ENCODE measurements around the gene SEPHS2.

DNA sequence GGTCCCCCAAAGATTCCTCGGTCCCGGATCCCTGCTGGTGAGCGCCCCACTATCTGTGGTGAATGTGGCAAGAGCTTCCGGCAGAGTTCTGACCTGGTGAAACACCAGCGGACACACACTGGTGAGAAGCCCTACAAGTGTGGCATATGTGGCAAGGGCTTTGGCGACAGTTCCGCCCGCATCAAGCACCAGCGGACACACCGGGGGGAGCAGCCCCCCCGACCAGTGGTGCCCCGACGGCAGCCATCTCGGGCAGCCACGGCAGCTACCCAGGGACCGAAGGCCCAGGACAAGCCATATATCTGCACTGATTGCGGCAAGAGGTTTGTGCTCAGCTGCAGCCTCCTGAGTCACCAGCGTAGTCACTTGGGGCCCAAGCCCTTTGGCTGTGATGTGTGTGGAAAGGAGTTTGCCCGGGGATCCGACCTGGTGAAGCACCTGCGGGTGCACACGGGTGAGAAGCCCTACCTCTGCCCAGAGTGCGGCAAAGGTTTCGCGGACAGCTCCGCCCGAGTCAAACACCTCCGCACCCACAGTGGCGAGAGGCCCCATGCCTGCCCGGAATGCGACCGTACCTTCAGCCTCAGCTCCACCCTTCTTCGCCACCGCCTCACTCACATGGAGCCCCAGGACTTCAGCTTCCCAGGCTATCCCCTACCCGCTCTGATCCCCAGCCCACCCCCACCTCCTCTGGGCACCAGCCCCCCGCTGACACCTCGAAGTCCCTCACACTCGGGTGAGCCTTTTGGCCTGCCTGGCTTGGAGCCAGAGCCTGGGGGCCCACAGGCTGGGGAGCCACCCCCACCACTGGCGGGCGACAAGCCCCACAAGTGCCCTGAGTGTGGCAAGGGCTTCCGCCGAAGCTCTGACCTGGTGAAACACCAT, 47.7 kb downstream of the SEPHS2 start:
- TF ChIP-seq, protein P1, sequence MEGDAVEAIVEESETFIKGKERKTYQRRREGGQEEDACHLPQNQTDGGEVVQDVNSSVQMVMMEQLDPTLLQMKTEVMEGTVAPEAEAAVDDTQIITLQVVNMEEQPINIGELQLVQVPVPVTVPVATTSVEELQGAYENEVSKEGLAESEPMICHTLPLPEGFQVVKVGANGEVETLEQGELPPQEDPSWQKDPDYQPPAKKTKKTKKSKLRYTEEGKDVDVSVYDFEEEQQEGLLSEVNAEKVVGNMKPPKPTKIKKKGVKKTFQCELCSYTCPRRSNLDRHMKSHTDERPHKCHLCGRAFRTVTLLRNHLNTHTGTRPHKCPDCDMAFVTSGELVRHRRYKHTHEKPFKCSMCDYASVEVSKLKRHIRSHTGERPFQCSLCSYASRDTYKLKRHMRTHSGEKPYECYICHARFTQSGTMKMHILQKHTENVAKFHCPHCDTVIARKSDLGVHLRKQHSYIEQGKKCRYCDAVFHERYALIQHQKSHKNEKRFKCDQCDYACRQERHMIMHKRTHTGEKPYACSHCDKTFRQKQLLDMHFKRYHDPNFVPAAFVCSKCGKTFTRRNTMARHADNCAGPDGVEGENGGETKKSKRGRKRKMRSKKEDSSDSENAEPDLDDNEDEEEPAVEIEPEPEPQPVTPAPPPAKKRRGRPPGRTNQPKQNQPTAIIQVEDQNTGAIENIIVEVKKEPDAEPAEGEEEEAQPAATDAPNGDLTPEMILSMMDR (IDR thresholded peaks at IDR 0.05), result no peak
- TF ChIP-seq ZFX (IDR thresholded peaks at IDR 0.05; ENCODE audit: borderline replicate concordance), result no peak
